Measurements from ENCODE around the gene FAM168A. TPM values are rescaled to one million over a fixed set of nuclear protein-coding genes. Genes with fewer than 3 reads are reported as not detected.

FAM168A gene
- total RNA-seq, 1 donor from 2014 or later, result 50.8 TPM

GRCh38 chr11:73467505-73467904 is 130.4 kb downstream of the FAM168A start:
- DNase-seq (ENCODE audit: low spot score, unreplicated experiment), result no peak
- H3K4me3 Mint-ChIP-seq (ENCODE audit: low read depth), result no peak overlapping the region

GRCh38 chr11:73466643-73467042 is 131.3 kb downstream of the FAM168A start:
- Mint-ChIP-seq H3K36me3 (ENCODE audit: insufficient read depth) (peaks cover 6% of the 10 kb centered on the region), H3K9me3 (ENCODE audit: low read depth) (no peaks in the 10 kb centered on the region), H3K4me1 (ENCODE audit: low read depth) (peaks cover 4% of the 10 kb centered on the region), H3K27ac (no peak overlapping the region), H3K4me3 (ENCODE audit: low read depth) (no peak overlapping the region), H3K27me3 (no peaks in the 10 kb centered on the region)
- TF ChIP-seq CTCF (IDR thresholded peaks at IDR 0.05; ENCODE audit: unreplicated experiment), result no peak
- DNase-seq (ENCODE audit: low spot score, unreplicated experiment), result no peak

More at GRCh38 chr11:73467505-73467904, 130.4 kb downstream of the FAM168A start:
- TF ChIP-seq CTCF (IDR thresholded peaks at IDR 0.05; ENCODE audit: unreplicated experiment), result no peak
- Mint-ChIP-seq H3K9me3 (ENCODE audit: low read depth) (no peaks in the 10 kb centered on the region), H3K4me1 (ENCODE audit: low read depth) (peaks cover 4% of the 10 kb centered on the region), H3K27ac (no peak overlapping the region), H3K36me3 (ENCODE audit: insufficient read depth) (peaks cover 6% of the 10 kb centered on the region), H3K27me3 (no peaks in the 10 kb centered on the region)

GRCh38 chr11:73465871-73466270 is 132.0 kb downstream of the FAM168A start:
- Mint-ChIP-seq H3K4me1 (ENCODE audit: low read depth) (peaks cover 4% of the 10 kb centered on the region), H3K36me3 (ENCODE audit: insufficient read depth) (peaks cover 6% of the 10 kb centered on the region), H3K27ac (no peak overlapping the region), H3K27me3 (no peaks in the 10 kb centered on the region), H3K9me3 (ENCODE audit: low read depth) (no peaks in the 10 kb centered on the region), H3K4me3 (ENCODE audit: low read depth) (no peak overlapping the region)
- no peak for TF ChIP-seq CTCF (IDR thresholded peaks at IDR 0.05; ENCODE audit: unreplicated experiment)
- DNase-seq (ENCODE audit: low spot score, unreplicated experiment), result no peak

GRCh38 chr11:73465023-73465675 is 132.8 kb downstream of the FAM168A start:
- Mint-ChIP-seq H3K27me3 (no peaks in the 10 kb centered on the region), H3K27ac (no peak overlapping the region), H3K4me3 (ENCODE audit: low read depth) (no peak overlapping the region), H3K36me3 (ENCODE audit: insufficient read depth) (peaks cover 5% of the 10 kb centered on the region), H3K9me3 (ENCODE audit: low read depth) (no peaks in the 10 kb centered on the region), H3K4me1 (ENCODE audit: low read depth) (peaks cover 4% of the 10 kb centered on the region)
- no peak for DNase-seq (ENCODE audit: low spot score, unreplicated experiment)
- no peak for TF ChIP-seq CTCF (IDR thresholded peaks at IDR 0.05; ENCODE audit: unreplicated experiment)

GRCh38 chr11:73464347-73464746 is 133.6 kb downstream of the FAM168A start:
- Mint-ChIP-seq H3K27ac (no peak overlapping the region), H3K27me3 (no peaks in the 10 kb centered on the region), H3K4me1 (ENCODE audit: low read depth) (peaks cover 4% of the 10 kb centered on the region), H3K36me3 (ENCODE audit: insufficient read depth) (peaks cover 6% of the 10 kb centered on the region), H3K9me3 (ENCODE audit: low read depth) (no peaks in the 10 kb centered on the region), H3K4me3 (ENCODE audit: low read depth) (no peak overlapping the region)
- DNase-seq (ENCODE audit: low spot score, unreplicated experiment), result no peak
- TF ChIP-seq CTCF (IDR thresholded peaks at IDR 0.05; ENCODE audit: unreplicated experiment), result no peak
